OCI-LY7 (cell line): ENCODE results near the gene GNL2. TPM values are rescaled to one million over a fixed set of nuclear protein-coding genes. Genes with fewer than 3 reads are reported as not detected.

Source experiments
- BruUV-seq: library from RNA; stranded (reverse); fragments of 400-500 nt; replicated peaks from 2 replicates; lab custom pipeline; 2021; lab: Mats Ljungman, UMichigan
- CTCF ChIA-PET: fragments of 300-600 bp; sonication (Branson Sonifier 250); formaldehyde crosslinking; loops from one replicate; lab custom pipeline; 2022; ENCODE audit warnings: antibody characterized with exemption; ENCODE audit not compliant: unreplicated experiment; lab: Charles Lee
- POLR2A ChIA-PET: fragments of 300-600 bp; sonication (Branson Sonifier 250); formaldehyde crosslinking; loops from one replicate; lab custom pipeline; 2022; ENCODE audit warnings: antibody characterized with exemption; lab: Charles Lee
- DNase-seq: peaks from one replicate; pipeline ENCODE4 v3.0.0-alpha.2; 2015; ENCODE audit warnings: low spot score
- H2AFZ ChIP-seq: fragments of 200-600 bp; sonication (generic), shearing (Covaris generic); 2 replicates; pipeline ENCODE4 v1.6.1; 2014; ENCODE audit warnings: mild to moderate bottlenecking, antibody characterized with exemption, low read length, moderate library complexity
- H3K27ac ChIP-seq: fragments of 200-600 bp; sonication (generic); 2 replicates; pipeline ENCODE4 v1.5.1; 2014; ENCODE audit warnings: mixed run types, low read depth, mild to moderate bottlenecking, moderate library complexity, low read length, inconsistent platforms; ENCODE audit not compliant: poor library complexity, severe bottlenecking
- H3K36me3 ChIP-seq: fragments of 200-600 bp; sonication (generic); 2 replicates; pipeline ENCODE4 v1.6.1; 2014; ENCODE audit warnings: mild to moderate bottlenecking, antibody characterized with exemption, low read length, moderate library complexity, mixed read lengths; ENCODE audit not compliant: insufficient read depth
- H3K4me1 ChIP-seq: fragments of 200-600 bp; sonication (generic); 2 replicates; pipeline ENCODE4 v1.5.1; 2014; ENCODE audit warnings: mild to moderate bottlenecking, low read length; ENCODE audit not compliant: insufficient read depth, poor library complexity, severe bottlenecking
- H3K4me2 ChIP-seq: fragments of 200-600 bp; sonication (generic); 2 replicates; pipeline ENCODE4 v1.6.1; 2014; ENCODE audit warnings: mild to moderate bottlenecking, low read length
- H3K4me3 ChIP-seq: fragments of 200-600 bp; sonication (generic); 2 replicates; pipeline ENCODE4 v1.5.1; 2014; ENCODE audit warnings: mild to moderate bottlenecking, low read depth, low read length; ENCODE audit not compliant: poor library complexity, severe bottlenecking
- H3K79me2 ChIP-seq: fragments of 200-600 bp; sonication (generic); 2 replicates; pipeline ENCODE4 v1.6.1; 2016; ENCODE audit warnings: low read depth, mild to moderate bottlenecking, low read length, moderate library complexity, mixed read lengths; ENCODE audit not compliant: insufficient read depth
- H3K9me2 ChIP-seq: fragments of 200-600 bp; sonication (generic); 2 replicates; pipeline ENCODE4 v1.6.1; 2016; ENCODE audit warnings: mild to moderate bottlenecking, low read length, mixed read lengths; ENCODE audit not compliant: insufficient read depth
- H3K9me3 ChIP-seq: fragments of 200-600 bp; sonication (generic); 2 replicates; pipeline ENCODE4 v1.6.1; 2014; ENCODE audit warnings: mild to moderate bottlenecking, mixed run types, low read length, mixed read lengths
- H4K20me1 ChIP-seq: fragments of 200-600 bp; sonication (generic); 2 replicates; pipeline ENCODE4 v1.6.1; 2014; ENCODE audit warnings: mild to moderate bottlenecking, antibody characterized with exemption, low read length, moderate library complexity, mixed read lengths; ENCODE audit not compliant: insufficient read depth
- EZH2phosphoT487 ChIP-seq: fragments of 200-600 bp; sonication (generic); IDR thresholded peaks from 2 replicates; pipeline ENCODE4 v1.6.1; 2018; ENCODE audit warnings: low read depth, borderline replicate concordance, mild to moderate bottlenecking, mixed run types, antibody characterized with exemption, low read length, moderate library complexity, mixed read lengths
- intact Hi-C: fragments of 100-400 bp; cut with micrococcal nuclease; formaldehyde crosslinking; loops from one replicate; pipeline ENCODE4 v1.10.0; 2022; ENCODE audit not compliant: unreplicated experiment
- total RNA-seq, 2 experiments: library from RNA; depleted of rRNA in 1 of 2; stranded (reverse); fragments of >200 nt in 1 of 2; shearing (Covaris generic) in 1 of 2; gene quantifications; 2 replicates each; pipeline ENCODE4 v1.2.3, GENCODE V29; 2014 to 2022
- TF ChIP-seq, protein P1 (sequence below): fragments of 200-600 bp; sonication (generic); conservative IDR thresholded peaks from 2 replicates; pipeline ENCODE4 v1.5.1; 2014; ENCODE audit warnings: mild to moderate bottlenecking, antibody characterized with exemption, low read length, moderate library complexity, mixed read lengths

Gene GNL2
- total RNA-seq, 2 experiments from 2014 or later = 66.8 to 107 TPM

DNA sequence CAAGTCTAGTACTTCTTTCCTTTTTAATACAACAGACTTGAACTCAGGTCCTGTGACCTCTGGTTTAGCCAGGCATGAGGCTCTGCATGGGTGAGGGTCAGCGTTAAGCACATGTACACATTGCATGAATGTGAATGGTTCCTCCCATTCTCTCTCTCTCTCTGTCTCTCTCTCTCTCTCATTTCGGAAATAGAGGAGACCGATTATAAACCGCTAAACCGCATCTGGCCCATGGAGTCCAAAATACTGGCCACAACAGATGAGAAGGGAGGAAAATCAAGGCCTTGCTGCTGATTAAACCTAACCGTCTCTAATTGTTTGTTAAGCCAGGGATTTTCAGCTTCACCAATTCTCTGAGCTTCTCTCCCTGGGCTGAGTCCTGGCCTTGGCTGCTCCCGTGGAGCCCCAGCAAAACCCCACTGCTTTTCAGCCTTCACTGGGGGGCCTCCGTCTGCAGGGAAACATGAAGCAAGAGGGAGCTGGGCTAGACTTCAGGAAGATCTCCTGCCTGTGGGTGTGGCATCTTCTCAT, 32.4 kb upstream of the GNL2 start:
- Histone ChIP-seq H4K20me1 (no peaks in the 10 kb centered on the region), H2AFZ (no peak overlapping the region), H3K27ac (no peak overlapping the region), H3K36me3 (no peaks in the 10 kb centered on the region), H3K79me2 (no peaks in the 10 kb centered on the region), H3K9me2 (no peaks in the 10 kb centered on the region), H3K4me3 (no peak overlapping the region), H3K4me2 (no peak overlapping the region), H3K4me1 (no peaks in the 10 kb centered on the region), H3K9me3 (no peaks in the 10 kb centered on the region)
- TF ChIP-seq EZH2phosphoT487 = no peak
- TF ChIP-seq, protein P1, sequence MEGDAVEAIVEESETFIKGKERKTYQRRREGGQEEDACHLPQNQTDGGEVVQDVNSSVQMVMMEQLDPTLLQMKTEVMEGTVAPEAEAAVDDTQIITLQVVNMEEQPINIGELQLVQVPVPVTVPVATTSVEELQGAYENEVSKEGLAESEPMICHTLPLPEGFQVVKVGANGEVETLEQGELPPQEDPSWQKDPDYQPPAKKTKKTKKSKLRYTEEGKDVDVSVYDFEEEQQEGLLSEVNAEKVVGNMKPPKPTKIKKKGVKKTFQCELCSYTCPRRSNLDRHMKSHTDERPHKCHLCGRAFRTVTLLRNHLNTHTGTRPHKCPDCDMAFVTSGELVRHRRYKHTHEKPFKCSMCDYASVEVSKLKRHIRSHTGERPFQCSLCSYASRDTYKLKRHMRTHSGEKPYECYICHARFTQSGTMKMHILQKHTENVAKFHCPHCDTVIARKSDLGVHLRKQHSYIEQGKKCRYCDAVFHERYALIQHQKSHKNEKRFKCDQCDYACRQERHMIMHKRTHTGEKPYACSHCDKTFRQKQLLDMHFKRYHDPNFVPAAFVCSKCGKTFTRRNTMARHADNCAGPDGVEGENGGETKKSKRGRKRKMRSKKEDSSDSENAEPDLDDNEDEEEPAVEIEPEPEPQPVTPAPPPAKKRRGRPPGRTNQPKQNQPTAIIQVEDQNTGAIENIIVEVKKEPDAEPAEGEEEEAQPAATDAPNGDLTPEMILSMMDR = no peak
- ChIA-PET CTCF (no interaction called here), POLR2A (no interaction called here)
- no TSS peak for BruUV-seq
- intact Hi-C loops = no loop called here
- no peak for DNase-seq

DNA sequence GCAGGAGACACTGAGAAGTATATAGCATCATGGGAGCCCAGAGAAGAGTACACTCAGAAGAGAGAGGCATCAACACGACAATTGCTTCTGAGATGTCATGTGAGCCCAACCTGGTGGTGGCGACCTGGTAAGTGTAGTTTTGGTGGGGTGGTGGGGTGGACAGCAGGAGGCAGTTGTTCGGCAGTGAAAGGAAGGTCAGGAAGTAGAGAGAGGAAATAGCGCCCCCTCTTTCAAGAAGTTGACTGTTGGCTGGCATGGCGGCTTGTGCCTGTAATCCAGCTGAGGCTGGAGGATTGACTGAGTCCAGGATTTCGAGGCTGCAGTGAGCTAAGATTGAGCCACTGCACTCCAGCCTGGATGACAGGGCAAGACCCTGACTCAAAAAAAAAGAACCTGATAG, 26.4 kb upstream of the GNL2 start:
- Histone ChIP-seq H3K4me1 (no peaks in the 10 kb centered on the region), H3K9me2 (no peaks in the 10 kb centered on the region), H2AFZ (no peak overlapping the region), H3K27ac (no peak overlapping the region), H3K79me2 (no peaks in the 10 kb centered on the region), H3K36me3 (no peaks in the 10 kb centered on the region), H4K20me1 (no peaks in the 10 kb centered on the region), H3K4me3 (no peak overlapping the region), H3K9me3 (no peaks in the 10 kb centered on the region), H3K4me2 (no peak overlapping the region)
- TF ChIP-seq, protein P1 = peak; percentile 31; the same call in 1 of the 2 replicates
- TF ChIP-seq EZH2phosphoT487 = no peak
- ChIA-PET CTCF (no interaction called here), POLR2A (interaction anchor here (0.7 kb wide), 1 partner anchor 13 kb away, joined by 3 read pairs; no protein-coding TSS in a partner anchor)
- no TSS peak for BruUV-seq
- intact Hi-C loops = no loop called here
- no peak for DNase-seq

DNA sequence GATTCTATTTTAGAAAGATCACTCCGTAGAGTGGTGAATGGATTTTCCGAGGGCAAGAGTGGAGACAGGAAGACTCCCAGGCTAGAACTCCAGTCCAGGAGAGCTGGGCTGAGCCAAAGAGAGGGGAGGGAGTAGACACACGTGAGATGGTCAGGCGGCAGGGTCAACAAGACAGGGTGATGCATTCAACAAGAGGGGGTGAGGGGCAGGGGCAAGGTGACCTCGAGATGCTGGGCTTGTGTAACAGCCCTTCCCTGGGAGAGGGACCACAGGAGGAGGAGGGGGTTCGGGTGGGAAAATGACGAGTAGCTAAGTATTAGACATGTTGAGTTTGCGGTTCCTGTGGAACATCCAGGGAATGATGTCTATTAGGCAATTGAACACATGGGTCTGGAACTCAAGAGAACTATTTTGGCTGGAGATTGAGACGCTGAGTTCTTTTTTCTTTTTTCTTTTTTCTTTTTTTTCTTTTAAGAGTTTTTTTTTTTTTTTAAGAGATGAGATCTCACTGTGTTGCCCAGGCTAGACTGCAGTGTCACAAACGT, 25.7 kb upstream of the GNL2 start:
- intact Hi-C loops = no loop called here
- CTCF ChIA-PET = no interaction called here
- H3K79me2 ChIP-seq = no peaks in the 10 kb centered on the region
- no peaks in the 10 kb centered on the region for H3K9me3 ChIP-seq
- BruUV-seq = no TSS peak
- DNase-seq = no peak
- H3K4me1 ChIP-seq = no peaks in the 10 kb centered on the region
- no peak overlapping the region for H3K4me3 ChIP-seq
- H4K20me1 ChIP-seq = no peaks in the 10 kb centered on the region
- H2AFZ ChIP-seq = no peak overlapping the region
- no peaks in the 10 kb centered on the region for H3K9me2 ChIP-seq
- no peak overlapping the region for H3K27ac ChIP-seq
- TF ChIP-seq EZH2phosphoT487 = no peak
- TF ChIP-seq, protein P1 = no peak
- H3K36me3 ChIP-seq = no peaks in the 10 kb centered on the region
- no peak overlapping the region for H3K4me2 ChIP-seq
- POLR2A ChIA-PET = interaction anchor here (0.7 kb wide), 1 partner anchor 12 kb away, joined by 3 read pairs; no protein-coding TSS in a partner anchor
